NAMALWA (cell line): ENCODE data around the gene SAV1.
"Not testable (repeated sequence)": the region's sequence is repeated elsewhere in the genome, so short reads cannot be mapped to it uniquely, and the experiment has no call there.

Experiments
- DNase-seq: peaks from one replicate; pipeline ENCODE4 v3.0.0-alpha.2; 2015; ENCODE audit warnings: low spot score

The SAV1 gene

GRCh38 chr14:50665300-50665699, 2.8 kb downstream of the SAV1 start:
- DNase-seq: not testable (repeated sequence)

DNA sequence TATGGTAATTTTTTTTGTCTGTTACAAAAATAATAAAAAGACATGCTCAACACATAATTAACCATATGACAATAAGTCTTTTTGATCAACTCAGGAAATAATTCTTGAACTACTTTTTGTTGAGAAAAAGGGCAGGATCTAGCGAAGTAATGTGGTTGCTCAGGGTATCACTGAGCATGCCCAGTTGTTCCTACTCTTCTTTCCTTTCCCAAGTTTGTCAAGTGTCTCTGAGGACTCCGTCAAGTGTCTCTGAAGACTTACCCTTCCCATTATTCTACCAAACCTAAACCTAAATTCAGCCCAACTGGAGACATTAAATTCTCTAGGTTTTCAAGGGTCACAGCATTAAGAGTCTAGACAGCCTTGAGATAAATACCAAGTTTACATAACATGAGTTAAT, 3.5 kb downstream of the SAV1 start:
- DNase-seq: not testable (repeated sequence)

DNA sequence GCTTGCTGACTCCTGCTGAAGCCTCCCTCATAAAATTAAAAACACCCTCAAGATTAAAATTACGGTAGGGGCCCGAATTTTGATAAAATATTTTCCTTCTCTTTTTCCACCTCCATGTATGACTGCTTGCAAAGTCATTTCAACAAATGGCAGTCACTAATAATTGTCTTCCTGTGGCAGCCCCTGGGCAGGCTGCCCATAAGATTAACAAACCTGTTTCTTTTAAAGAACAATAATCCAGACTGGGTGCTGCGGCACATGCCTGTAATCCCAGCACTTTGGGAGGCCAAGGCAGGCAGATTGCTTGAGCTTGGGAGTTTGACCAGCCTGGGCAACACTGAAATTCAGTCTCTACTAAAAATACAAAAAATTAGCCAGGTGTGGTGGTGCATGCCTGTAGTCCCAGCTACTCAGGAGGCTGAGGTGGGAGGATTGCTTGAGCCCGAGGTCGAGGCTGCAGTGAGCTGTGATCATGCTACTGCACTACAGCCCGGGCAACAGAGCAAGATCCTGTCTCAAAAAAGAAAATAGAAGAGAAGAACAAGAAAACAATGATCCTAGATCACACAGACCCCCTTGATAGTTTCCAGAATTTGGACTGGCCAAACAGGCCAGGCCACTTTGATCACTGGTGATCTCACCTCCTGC, 8.7 kb downstream of the SAV1 start:
- no peak for DNase-seq

DNA sequence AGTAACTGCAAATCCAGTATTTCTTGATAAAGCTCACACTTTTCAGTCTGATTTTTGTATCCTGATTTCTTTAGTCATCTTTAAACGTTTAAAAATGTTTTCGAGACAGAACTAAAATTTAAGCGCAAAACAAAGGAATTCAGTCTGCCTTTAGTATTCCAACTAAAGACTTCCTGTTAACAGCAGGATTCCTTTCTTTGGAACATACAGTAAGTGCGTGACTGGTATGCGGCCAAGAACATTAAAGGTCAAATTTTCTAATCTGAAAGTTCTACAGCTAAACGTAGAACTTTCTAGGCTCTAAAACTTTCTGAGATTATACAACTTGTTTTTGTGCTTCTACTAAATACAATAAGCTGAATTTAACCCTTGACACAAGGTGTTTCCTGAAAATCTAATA, 9.9 kb downstream of the SAV1 start:
- DNase-seq: no peak

DNA sequence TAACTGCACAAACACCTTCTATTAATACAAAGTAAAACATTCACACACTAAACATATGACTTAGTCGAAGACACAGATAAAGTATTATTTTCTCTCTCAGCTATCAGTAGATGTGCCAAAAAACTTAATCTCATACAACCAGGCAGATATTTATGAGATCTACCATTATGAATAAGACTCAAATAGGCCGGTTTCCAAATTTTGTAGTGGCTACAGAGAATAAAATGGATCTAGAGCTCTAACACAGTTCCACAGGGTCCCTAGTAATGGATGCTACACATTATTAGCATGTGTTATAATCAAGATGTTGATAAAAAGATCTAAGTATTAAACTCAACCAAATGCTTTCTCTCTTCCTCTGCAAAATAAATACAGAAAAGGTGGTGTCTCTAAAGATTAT, 10.4 kb downstream of the SAV1 start:
- no peak for DNase-seq

DNA sequence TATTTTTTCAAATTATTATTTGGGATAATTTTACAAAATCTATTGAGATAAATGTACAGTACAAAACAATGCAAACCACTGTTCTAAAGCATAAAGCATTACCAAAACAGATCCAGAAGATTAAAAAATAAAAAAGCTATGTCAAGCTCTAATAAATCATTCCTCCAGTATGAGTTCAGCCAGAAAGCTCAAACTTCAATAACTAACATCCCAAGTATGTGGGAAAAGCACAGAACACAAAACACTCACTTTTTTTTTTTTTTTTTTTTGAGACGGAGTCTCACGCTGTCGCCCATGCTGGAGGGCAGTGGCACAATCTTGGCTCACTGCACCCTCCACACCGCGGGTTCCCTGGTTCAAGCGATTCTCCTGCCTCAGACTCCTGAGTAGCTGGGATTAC, 11.3 kb downstream of the SAV1 start:
- DNase-seq: no peak

DNA sequence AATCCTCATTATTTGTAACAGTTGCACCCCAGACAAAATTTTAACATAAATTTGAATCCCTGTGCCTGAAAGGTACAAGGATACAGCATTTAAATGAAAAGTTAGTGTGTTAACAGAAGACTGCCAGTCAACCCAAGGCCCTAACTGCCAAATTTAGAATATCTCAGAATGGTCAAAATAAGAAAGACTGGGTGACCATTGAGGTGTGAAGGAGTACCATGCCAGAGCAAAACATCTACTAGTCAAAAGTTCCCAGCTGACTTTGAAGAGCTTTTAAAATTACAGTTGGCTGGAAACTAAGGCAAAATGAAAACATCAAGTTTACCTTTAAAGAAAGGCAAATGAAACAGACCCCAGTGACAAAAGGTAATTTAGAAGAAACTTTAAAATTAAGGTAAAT, 18.4 kb downstream of the SAV1 start:
- peak; percentile 16 for DNase-seq

GRCh38 chr14:50647753-50648152, 20.4 kb downstream of the SAV1 start:
- DNase-seq: no peak

GRCh38 chr14:50647282-50647681, 20.8 kb downstream of the SAV1 start:
- DNase-seq: peak; percentile 47

GRCh38 chr14:50635141-50635540, 33.0 kb downstream of the SAV1 start:
- DNase-seq: no peak

DNA sequence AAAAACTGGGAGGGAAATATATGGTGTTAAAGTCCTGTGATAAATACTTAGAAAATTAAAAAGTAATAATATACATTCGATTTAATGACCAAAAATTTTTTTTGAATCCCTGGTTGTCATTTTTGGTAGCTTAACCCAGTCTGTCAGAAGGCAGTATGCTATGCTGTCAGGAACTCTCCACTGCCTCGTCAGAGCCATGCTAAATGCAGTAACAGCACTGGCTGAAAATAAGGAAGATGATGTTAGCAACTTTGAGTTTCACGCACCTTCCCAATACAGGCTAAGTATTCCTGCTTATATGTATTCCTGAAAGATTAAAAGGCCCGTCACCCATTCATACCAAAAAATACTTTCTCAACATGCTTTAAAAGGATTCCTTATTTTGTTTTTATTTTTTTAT, 34.2 kb downstream of the SAV1 start:
- DNase-seq: no peak

DNA sequence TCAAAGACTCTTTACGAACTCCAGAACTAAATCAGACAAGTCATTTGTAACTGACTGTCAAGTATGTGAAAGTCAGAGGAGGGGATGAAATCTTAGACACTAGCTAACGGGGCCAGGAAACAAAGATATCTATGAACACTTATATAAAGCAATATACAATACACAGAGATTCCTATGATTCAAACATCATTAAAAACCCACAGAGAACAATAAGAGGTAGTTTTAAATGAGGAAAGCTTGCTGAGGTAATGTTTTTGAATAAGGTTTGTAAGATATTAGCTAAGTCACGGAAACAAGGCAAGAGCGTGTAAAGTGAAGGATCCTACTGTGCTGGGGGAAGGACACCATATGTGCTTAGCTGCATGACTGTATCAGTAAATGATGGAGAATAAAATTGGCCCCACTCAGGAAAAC, 36.7 kb downstream of the SAV1 start:
- DNase-seq: no peak

DNA sequence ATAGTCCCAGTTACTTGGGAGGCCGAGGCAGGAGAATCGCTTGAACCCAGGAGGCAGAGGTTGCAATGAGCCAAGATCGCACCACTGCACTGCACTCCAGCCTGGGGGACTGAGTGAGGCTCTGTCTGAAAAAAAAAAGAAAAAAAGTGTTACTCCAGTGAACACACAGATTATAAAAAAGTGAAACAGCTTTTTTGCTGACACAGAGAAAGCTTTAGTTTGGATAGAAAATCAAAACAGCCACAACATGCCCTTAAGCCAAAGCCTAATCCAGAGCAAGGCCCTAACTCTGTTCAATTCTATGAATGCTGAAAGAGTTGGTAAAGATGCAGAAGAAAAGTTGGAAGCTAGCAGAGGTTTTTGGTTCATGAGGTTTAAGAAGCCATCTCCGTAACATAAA, 43.2 kb downstream of the SAV1 start:
- DNase-seq: not testable (repeated sequence)

DNA sequence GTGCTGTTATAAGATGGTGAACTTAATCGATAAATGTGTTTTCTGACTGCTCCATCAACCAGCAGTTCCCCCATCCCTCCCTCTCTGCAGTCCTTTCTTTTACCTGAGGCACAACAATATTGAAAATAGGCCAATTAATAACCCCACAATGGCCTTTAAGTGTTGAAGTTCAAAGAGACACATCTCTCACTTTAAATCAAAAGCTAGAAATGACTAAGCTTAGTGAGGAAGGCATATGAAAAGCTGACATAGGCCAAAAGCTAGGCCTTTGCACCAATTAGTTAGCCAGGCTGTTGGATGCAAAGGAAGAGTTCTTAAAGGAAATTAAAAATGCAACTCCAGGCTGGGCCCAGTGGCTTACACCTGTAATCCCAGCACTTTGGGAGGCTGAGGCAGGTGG, 43.7 kb downstream of the SAV1 start:
- DNase-seq: no peak

GRCh38 chr14:50622978-50623377, 45.1 kb downstream of the SAV1 start:
- DNase-seq: no peak

DNA sequence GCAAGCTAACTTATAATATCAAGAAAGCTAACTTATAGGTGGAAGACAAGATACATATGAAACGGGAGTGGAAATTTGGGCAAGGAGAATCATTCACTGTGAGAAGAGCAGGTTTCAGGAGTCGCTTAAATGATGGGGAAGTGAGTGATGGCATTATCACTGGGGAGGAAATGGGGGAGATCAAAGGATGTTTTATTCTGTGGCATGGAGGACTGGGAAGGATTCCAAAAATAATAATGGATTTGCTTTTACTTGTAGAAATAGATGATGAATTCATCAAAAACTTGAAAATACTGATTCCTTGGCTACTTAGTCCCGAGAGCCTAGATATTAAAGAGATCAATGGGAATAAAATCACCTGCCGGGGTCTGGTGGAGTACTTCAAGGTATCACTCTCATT, 47.8 kb downstream of the SAV1 start:
- no peak for DNase-seq

- peak; percentile 44 for DNase-seq
Observed at GRCh38 chr14:50619569-50620141, 48.5 kb downstream of the SAV1 start.

DNA sequence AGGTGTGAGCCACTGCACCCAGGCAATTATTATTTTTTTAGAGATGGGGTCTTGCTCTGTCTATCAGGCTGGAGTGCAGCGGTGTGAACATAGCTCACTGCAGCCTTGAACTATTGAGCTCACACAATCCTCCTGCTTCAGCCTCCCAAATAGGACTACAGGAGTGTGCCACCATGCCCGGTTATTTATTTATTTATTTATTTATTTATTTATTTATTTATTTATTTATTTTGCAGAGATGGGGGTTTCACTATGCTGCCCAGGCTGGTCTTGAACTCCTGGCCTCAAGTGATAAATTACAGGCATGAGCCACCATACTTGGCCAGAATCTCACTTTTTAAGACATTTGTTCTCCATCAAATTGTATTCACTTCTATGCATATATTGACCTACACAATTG, 51.8 kb downstream of the SAV1 start:
- no peak for DNase-seq

DNA sequence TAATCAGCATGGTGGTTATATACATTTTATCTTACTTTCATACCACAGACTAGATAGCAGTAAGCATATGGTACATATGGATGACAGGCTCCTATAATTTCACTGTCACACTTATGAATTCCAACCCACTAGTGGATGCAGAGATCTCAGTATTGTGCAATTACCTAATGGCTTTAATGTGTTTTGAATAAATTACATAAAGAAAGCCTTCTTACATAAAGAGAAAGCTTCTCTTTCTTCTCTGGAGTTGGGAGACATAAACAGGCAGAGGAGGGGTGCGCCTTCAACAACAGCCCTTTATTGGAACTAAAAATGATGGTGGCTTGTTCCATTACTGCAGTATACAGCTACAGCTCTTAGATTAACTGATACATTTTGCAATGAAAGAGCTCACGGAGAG, 52.6 kb downstream of the SAV1 start:
- no peak for DNase-seq

DNA sequence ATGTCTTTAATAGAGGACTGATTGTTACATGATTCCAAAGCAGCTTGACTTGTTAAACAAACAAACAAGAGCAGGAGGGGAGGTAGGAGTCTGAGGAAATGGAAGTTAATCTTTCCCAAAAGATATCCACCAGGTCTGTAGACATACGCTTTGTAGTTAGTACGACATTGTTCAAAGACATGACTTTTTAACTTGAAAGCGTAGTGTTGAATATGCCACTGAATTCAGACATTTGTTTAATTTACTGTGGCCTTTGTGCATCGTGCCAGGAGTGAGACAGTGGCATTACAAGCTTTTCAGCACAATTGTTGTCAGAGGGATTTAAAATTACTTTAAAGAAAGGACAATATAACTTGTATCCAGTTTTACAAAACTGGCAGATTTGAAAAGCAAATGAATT, 53.0 kb downstream of the SAV1 start:
- no peak for DNase-seq

DNA sequence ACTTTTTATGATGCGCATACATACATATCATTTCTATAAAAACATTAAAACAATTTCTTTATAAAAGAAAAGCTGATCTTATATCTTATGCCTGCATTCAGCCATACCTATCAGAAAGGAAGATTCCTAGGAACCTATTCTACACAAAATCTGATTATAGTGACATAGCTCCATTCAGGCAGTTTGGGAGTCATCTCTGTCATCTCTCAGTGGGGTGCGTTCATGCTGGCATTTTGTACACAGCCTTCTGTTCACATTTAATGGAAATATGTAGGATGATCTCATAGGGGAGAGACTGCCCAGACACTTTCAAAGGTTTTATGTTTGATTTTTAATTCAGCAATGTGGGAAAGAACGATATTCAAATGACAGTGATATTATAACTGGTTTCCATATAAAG, 55.3 kb downstream of the SAV1 start:
- no peak for DNase-seq

GRCh38 chr14:50610465-50610864, 57.6 kb downstream of the SAV1 start:
- DNase-seq: no peak

GRCh38 chr14:50608302-50608851, 59.7 kb downstream of the SAV1 start:
- DNase-seq: no peak

DNA sequence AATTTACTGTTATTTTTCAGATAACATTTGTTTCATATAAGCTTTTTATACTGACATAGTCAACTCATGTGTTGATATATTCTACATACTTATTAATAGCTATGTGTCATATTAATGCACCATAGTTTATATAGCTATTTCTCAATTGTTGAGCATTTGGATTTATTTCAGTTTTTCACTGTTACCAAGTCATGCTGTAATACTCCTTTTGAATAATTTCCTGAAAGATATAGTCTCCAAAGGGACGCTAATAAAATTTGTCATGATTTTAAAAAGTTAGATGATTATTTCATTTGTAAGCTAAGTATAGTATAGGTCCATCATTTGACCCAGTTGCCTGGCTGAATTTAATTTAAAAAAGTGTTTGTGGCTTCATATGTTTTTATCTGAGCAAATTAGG, 60.3 kb downstream of the SAV1 start:
- DNase-seq: no peak
